Measurements from ENCODE around the gene TMEM60. TPM values are rescaled to one million over a fixed set of nuclear protein-coding genes. Genes with fewer than 3 reads are reported as not detected.
A peak's percentile ranks its signal among the peaks of the same experiment; 100 is the strongest.

Gene TMEM60
- total and polyA plus RNA-seq, 11 donors = 5.4 to 16.3 (median 8.7) TPM

DNA sequence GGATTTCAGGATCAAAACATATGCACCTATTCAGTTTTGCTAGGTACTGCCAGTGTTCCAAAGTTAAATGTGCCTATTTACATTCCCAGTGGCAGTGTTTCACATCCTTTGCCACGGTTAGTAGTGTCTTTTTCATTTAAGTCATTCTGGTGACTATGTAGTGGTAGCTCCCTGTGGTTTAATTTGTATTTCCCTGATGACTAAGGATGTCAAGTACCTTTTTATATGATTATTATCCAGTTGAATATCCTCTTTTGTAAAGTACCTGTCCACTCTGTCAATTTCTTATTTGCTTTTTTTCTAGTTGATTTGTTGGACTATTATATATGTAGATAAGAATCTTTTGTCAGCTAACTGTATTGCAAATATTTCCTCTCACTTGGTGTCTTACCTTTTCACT, 45.1 kb downstream of the TMEM60 start:
- no peak overlapping the region for H3K4me3 ChIP-seq
- ATAC-seq = no peak
- H3K9me3 ChIP-seq = no peaks in the 10 kb centered on the region
- no peak for DNase-seq
- peaks cover 0 to 25% (median 2%) of the 10 kb centered on the region in 12 donors for H3K4me1 ChIP-seq
- no peak overlapping the region for H3K27ac ChIP-seq
- intact Hi-C loops (cut with DNase I) = loop anchor here in 5 of 10 donors (5.0 to 10.0 kb wide), 5 partner anchors 51 to 311 kb away; partner anchors contain the start of gene RSBN1L (in 2 of the 5)
- whole genome bisulfite sequencing, 4 donors = 77 to 83% (median 81%) methylated on average over 1 of the region's 1 CpG
- TF ChIP-seq, protein P1, sequence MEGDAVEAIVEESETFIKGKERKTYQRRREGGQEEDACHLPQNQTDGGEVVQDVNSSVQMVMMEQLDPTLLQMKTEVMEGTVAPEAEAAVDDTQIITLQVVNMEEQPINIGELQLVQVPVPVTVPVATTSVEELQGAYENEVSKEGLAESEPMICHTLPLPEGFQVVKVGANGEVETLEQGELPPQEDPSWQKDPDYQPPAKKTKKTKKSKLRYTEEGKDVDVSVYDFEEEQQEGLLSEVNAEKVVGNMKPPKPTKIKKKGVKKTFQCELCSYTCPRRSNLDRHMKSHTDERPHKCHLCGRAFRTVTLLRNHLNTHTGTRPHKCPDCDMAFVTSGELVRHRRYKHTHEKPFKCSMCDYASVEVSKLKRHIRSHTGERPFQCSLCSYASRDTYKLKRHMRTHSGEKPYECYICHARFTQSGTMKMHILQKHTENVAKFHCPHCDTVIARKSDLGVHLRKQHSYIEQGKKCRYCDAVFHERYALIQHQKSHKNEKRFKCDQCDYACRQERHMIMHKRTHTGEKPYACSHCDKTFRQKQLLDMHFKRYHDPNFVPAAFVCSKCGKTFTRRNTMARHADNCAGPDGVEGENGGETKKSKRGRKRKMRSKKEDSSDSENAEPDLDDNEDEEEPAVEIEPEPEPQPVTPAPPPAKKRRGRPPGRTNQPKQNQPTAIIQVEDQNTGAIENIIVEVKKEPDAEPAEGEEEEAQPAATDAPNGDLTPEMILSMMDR (IDR thresholded peaks at IDR 0.05) = no peak
- no peak for TF ChIP-seq POLR2A (IDR thresholded peaks at IDR 0.05)
- H3K27me3 ChIP-seq = no peaks in the 10 kb centered on the region
- peaks cover 0 to 26% (median 15%) of the 10 kb centered on the region in 9 donors for H3K36me3 ChIP-seq

DNA sequence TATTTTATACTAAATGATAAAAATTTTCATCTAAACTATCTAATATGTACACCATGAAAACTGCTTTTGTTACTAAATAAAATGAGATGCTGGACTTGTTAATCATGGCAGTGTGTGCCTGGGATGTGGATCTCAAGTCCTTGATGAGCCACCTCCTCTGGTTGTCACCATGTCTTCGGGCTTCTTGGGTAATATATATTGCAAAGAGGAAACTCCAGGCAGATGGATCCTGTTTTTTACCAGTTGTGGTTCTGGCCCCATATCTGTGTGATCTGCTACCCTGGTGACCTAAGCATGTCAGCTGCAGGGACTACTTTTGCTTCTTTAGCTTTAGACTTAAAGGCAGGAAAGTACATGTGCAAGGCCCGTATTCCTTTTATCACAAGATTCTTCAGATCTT, 46.2 kb downstream of the TMEM60 start:
- peaks cover 0 to 26% (median 15%) of the 10 kb centered on the region in 9 donors for H3K36me3 ChIP-seq
- 38 to 59% (median 49%) methylated on average over 2 of the region's 2 CpGs for WGBS, 4 donors
- TF ChIP-seq, protein P1 (IDR thresholded peaks at IDR 0.05) = no peak
- TF ChIP-seq POLR2A (IDR thresholded peaks at IDR 0.05) = no peak
- no peak for DNase-seq
- intact Hi-C loops (cut with DNase I) = loop anchor here in 5 of 10 donors (5.0 to 10.0 kb wide), 5 partner anchors 50 to 310 kb away; partner anchors contain the start of gene RSBN1L (in 2 of the 5)
- peaks cover 0 to 25% (median 2%) of the 10 kb centered on the region in 12 donors for H3K4me1 ChIP-seq
- ATAC-seq = peak in 2 of 4 donors; percentile 60 to 68
- H3K27ac ChIP-seq = no peak overlapping the region
- no peaks in the 10 kb centered on the region for H3K9me3 ChIP-seq
- H3K4me3 ChIP-seq = no peak overlapping the region
- no peaks in the 10 kb centered on the region for H3K27me3 ChIP-seq

DNA sequence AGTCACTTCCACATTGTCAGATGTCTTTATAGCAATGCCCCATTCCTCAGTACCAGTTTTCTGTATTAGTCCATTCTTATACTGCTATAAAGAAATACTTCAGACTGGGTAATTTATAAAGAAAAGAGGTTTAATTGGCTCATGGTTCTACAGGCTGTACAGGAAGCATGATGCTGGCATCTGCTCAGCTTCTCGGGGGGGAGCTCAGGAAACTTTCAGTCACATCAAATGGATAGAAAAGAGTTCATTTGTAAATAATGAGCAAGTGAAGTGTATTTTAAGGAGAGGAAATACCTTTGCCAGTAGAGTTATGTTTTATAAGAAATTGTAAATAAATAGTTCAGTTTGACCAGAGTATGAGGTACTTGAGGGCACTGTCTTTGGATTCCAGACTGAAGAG, 50.5 kb downstream of the TMEM60 start:
- ATAC-seq = no peak
- Histone ChIP-seq H3K27ac (no peak overlapping the region), H3K9me3 (no peaks in the 10 kb centered on the region), H3K27me3 (no peaks in the 10 kb centered on the region), H3K36me3 (peaks cover 0 to 32% (median 15%) of the 10 kb centered on the region in 9 donors), H3K4me1 (peaks cover 0 to 20% (median 2%) of the 10 kb centered on the region in 12 donors), H3K4me3 (no peak overlapping the region)
- TF ChIP-seq POLR2A (IDR thresholded peaks at IDR 0.05) = no peak
- TF ChIP-seq, protein P1 (IDR thresholded peaks at IDR 0.05) = no peak
- DNase-seq = no peak
- WGBS, 4 donors = 57 to 78% (median 62%) methylated on average over 1 of the region's 1 CpG
- intact Hi-C loops (cut with DNase I) = loop anchor here in 1 of 10 donors (10.0 kb wide), 1 partner anchor 53 kb away; the partner anchor contains the start of gene RSBN1L

DNA sequence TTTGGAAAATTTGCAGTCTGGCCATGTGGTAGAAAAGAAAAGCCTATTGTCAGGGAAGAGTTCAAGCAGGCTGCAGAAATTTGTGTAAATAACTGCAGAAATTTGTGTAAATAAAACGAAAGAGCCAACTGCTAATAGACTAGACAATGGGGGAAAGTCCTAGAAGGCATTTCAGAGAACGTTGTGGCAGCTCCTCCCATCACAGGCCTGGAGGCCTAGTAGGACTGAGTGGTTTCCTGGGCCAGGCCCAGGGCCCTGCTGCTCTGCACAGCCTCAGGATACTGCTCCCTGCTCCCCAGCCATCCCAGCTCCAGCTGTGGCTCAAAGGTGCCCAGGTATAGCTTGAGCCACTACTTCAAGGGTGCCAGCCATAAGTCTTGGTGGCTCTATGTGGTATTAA, 51.1 kb downstream of the TMEM60 start:
- no peaks in the 10 kb centered on the region for H3K9me3 ChIP-seq

More for the DNA sequence above, 51.1 kb downstream of the TMEM60 start:
- Histone ChIP-seq H3K36me3 (peaks cover 0 to 31% (median 15%) of the 10 kb centered on the region in 9 donors), H3K4me1 (peaks cover 0 to 15% (median 0%) of the 10 kb centered on the region in 12 donors), H3K27me3 (no peaks in the 10 kb centered on the region), H3K4me3 (no peak overlapping the region), H3K27ac (no peak overlapping the region)
- DNase-seq (no peak), ATAC-seq (no peak)
- 79 to 86% (median 84%) methylated on average over 2 of the region's 2 CpGs for WGBS, 4 donors
- TF ChIP-seq, protein P1 (IDR thresholded peaks at IDR 0.05) = no peak
- TF ChIP-seq POLR2A (IDR thresholded peaks at IDR 0.05) = no peak
- intact Hi-C loops (cut with DNase I) = loop anchor here in 1 of 10 donors (10.0 kb wide), 1 partner anchor 52 kb away; the partner anchor contains the start of gene RSBN1L

All from heart left ventricle (tissue), 16 donors.